Lung (tissue), 12 donors: ENCODE measurements around the gene MUC4. TPM values are rescaled to one million over a fixed set of nuclear protein-coding genes. Genes with fewer than 3 reads are reported as not detected.

Source experiments
- ATAC-seq: fragments of 200-7000 bp; cut with Tn5 transposase; one replicate; pipeline ENCODE4 v1.9.1; 2020; ENCODE audit warnings: moderate number of reproducible peaks; ENCODE audit not compliant: insufficient read depth, low FRiP score
- DNase-seq, 3 donors: peaks; one replicate each; pipeline ENCODE4 v3.0.0-alpha.2; 2013 to 2017
- H3K27ac ChIP-seq, 2 donors: one replicate each; pipeline ENCODE4 v1.5.1; 2013; ENCODE audit warnings: mild to moderate bottlenecking in 2 of 2, moderate library complexity in 2 of 2, control low read depth in 1 of 2, inconsistent platforms in 1 of 2, low read depth in 1 of 2, low read length in 1 of 2
- H3K27me3 ChIP-seq, 3 donors: one replicate each; pipeline ENCODE4 v1.5.1; 2013; ENCODE audit warnings: low read length in 2 of 3; ENCODE audit not compliant: control insufficient read depth in 3 of 3, insufficient read depth in 3 of 3
- H3K36me3 ChIP-seq, 4 donors: one replicate each; pipeline ENCODE4 v1.5.1; 2013; ENCODE audit warnings: low read length in 4 of 4, mild to moderate bottlenecking in 1 of 4, moderate library complexity in 1 of 4; ENCODE audit not compliant: control insufficient read depth in 4 of 4, insufficient read depth in 4 of 4
- H3K4me1 ChIP-seq, 5 donors: one replicate each; pipeline ENCODE4 v1.5.1; 2013; ENCODE audit warnings: low read length in 5 of 5, mild to moderate bottlenecking in 2 of 5, moderate library complexity in 1 of 5; ENCODE audit not compliant: control insufficient read depth in 5 of 5, insufficient read depth in 5 of 5
- H3K4me3 ChIP-seq: one replicate; pipeline ENCODE4 v1.5.1; 2013; ENCODE audit warnings: mild to moderate bottlenecking, control low read depth, moderate library complexity
- H3K9ac ChIP-seq, 2 donors: one replicate each; pipeline ENCODE4 v1.5.1; 2013; ENCODE audit warnings: low read length in 2 of 2, control low read depth in 1 of 2; ENCODE audit not compliant: insufficient read depth in 1 of 2
- H3K9me3 ChIP-seq, 4 donors: one replicate each; pipeline ENCODE4 v1.5.1; 2013; ENCODE audit warnings: low read length in 3 of 4, mild to moderate bottlenecking in 1 of 4, moderate library complexity in 1 of 4; ENCODE audit not compliant: control insufficient read depth in 4 of 4, insufficient read depth in 3 of 4
- CTCF ChIP-seq: IDR thresholded peaks from 2 replicates; pipeline ENCODE4 v1.5.1; 2012; ENCODE audit warnings: mild to moderate bottlenecking; ENCODE audit errors: control extremely low read depth, extremely low read depth
- WGBS, 2 donors: extraction: QIAGEN DNeasy Blood & Tissue Kit; methylation state at CpG; one replicate each; pipeline ENCODE4 v1.1.7; 2013; 5-methylcytosine and 5-hydroxymethylcytosine counted together
- polyA plus RNA-seq, 2 donors: library from polyadenylated mRNA; stranded (reverse); fragments of 200-250 nt; gene quantifications; one replicate each; pipeline ENCODE4 v1.2.1, GENCODE V29; 2013
- total RNA-seq, 2 donors: library from RNA; depleted of rRNA in 1 of 2; stranded (reverse); fragments of >200 nt in 1 of 2; gene quantifications; one replicate each; pipeline ENCODE4 v1.2.1, GENCODE V29; 2014 to 2021
- donor health status: control.
- donor health status: control.
- donor health status: Bipolar disorder and iron deficiency.
- donor health status: healthy.
- donor health status: DM: yes; HTN: yes; CAD: no.

Gene MUC4
- total and polyA plus RNA-seq, 4 donors: 10.0 to 56.0 (median 21.9) TPM

- Histone ChIP-seq H3K27ac (no peak overlapping the region), H3K4me1 (peaks cover 0 to 8% (median 0%) of the 10 kb centered on the region in 5 donors), H3K36me3 (no peaks in the 10 kb centered on the region), H3K9ac (no peak overlapping the region), H3K4me3 (no peak overlapping the region), H3K9me3 (no peaks in the 10 kb centered on the region), H3K27me3 (peaks cover 0 to 34% (median 0%) of the 10 kb centered on the region in 3 donors)
- no peak for TF ChIP-seq CTCF
- ATAC-seq (no peak), DNase-seq (no peak)
- 92% methylated on average over 11 of the region's 11 CpGs for WGBS, 2 donors
Observed at GRCh38 chr3:195808741-195809290, 2.9 kb downstream of the MUC4 start.

GRCh38 chr3:195807681-195808121 lies 4.0 kb downstream of the MUC4 start:
- no peak for TF ChIP-seq CTCF
- peaks cover 0 to 36% (median 0%) of the 10 kb centered on the region in 3 donors for H3K27me3 ChIP-seq
- DNase-seq (no peak), ATAC-seq (no peak)
- no peak overlapping the region for H3K9ac ChIP-seq
- no peak overlapping the region for H3K4me3 ChIP-seq
- WGBS, 2 donors: 84 to 88% methylated on average over 15 of the region's 15 CpGs
- peaks cover 0 to 8% (median 2%) of the 10 kb centered on the region in 5 donors for H3K4me1 ChIP-seq
- H3K9me3 ChIP-seq: no peaks in the 10 kb centered on the region
- no peaks in the 10 kb centered on the region for H3K36me3 ChIP-seq
- H3K27ac ChIP-seq: no peak overlapping the region

- H3K4me3 ChIP-seq: no peak overlapping the region
- TF ChIP-seq CTCF: no peak
- WGBS, 2 donors: 97% methylated on average over 8 of the region's 8 CpGs
- ATAC-seq: no peak
- peaks cover 0 to 10% (median 8%) of the 10 kb centered on the region in 5 donors for H3K4me1 ChIP-seq
- H3K9ac ChIP-seq: no peak overlapping the region
- peaks cover 0 to 36% (median 7%) of the 10 kb centered on the region in 3 donors for H3K27me3 ChIP-seq
- H3K36me3 ChIP-seq: no peaks in the 10 kb centered on the region
- DNase-seq: no peak
- no peaks in the 10 kb centered on the region for H3K9me3 ChIP-seq
- no peak overlapping the region for H3K27ac ChIP-seq
Observed at GRCh38 chr3:195806916-195807231, 4.9 kb downstream of the MUC4 start.
